Heart left ventricle (tissue), 13 donors: ENCODE data around the gene SUFU.

Source experiments
- POLR2A ChIP-seq, 2 donors: fragments of 450-650 bp; IDR thresholded peaks; one replicate each; pipeline ENCODE4 v1.6.1; 2017; ENCODE audit warnings: antibody characterized with exemption in 2 of 2, mild to moderate bottlenecking in 2 of 2, moderate library complexity in 2 of 2
- TF ChIP-seq, protein P1 (sequence below), 12 donors: fragments of 200-600 bp; sonication (generic) in 4 of 12; IDR thresholded peaks; one replicate each; pipeline versions ENCODE4 v1.5.0 to v1.8.0; 2018 to 2022; ENCODE audit warnings: antibody characterized with exemption in 12 of 12, mild to moderate bottlenecking in 5 of 12
- donor health status: ischemic (EF 13 %, LVEDD 7.1; RV severe dilation, severe dysfunction).
- donor health status: DM: no; HTN: yes; CAD: no.
- donor health status: DM: no; HTN: no; CAD: no.
- donor health status: ischemic (EF 25% LVEDD 6.9; RV normal size, moderate dysfunction).
- donor health status: ischemic (EF 25% LVEDD 5.7; RV mildly dilated, moderate dysfunction).
- donor health status: ischemic (EF 35%, LVEDD 5.7; RV mildly dilated, moderate dysfunction).
- donor health status: nonischemic (EF 11% LVEDD 7.7; RV severe dilation, severe dysfunction).
- donor health status: DM: yes; HTN: yes; CAD: no.
- donor health status: PGD.
- donor health status: ischemic (EF 29% LVEDD 5.4; RV normal size, mild dysfunction).
- donor health status: nonischemic (EF 23%, LVEDD 6.1; RV moderate dilation, normal function).

DNA sequence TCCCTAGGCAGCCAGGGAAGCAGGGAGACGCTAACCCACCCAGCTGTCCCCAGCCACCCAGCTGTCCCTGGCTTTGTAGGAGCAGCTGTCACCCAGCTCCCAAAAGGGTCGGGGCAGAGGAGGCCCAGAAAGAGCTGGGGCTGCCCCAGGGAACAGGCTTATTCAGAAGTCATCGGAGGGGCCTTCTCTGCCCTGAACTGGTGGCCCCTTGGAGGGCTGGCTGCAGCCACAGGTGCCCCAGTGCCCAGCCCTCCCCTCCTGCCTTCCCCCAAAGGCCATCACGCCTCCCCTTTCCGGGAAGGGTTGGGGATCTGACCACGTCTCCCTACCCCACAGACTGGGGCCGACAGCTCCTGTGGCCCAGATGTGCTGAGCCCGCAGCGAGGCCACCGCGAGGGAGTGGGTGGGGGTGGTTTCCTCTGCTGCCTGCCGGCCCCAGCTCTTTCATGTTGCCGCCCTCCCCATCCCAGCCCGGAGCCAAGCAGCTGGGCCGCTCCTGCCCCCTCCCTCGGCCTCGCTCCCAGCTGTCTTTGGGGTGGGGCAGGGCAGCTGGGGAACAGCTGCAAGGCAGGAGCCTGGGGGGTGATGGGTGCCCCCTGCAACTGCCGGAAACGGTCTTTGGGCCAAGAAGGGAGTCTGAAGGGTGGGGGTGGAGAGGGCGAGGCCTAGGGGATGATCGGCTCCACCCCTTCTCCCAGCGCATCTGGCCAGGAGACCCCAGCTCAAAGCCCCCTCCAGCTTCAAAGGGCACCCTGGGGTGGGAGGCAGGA, 157.3 kb downstream of the SUFU start:
- TF ChIP-seq, protein P1, sequence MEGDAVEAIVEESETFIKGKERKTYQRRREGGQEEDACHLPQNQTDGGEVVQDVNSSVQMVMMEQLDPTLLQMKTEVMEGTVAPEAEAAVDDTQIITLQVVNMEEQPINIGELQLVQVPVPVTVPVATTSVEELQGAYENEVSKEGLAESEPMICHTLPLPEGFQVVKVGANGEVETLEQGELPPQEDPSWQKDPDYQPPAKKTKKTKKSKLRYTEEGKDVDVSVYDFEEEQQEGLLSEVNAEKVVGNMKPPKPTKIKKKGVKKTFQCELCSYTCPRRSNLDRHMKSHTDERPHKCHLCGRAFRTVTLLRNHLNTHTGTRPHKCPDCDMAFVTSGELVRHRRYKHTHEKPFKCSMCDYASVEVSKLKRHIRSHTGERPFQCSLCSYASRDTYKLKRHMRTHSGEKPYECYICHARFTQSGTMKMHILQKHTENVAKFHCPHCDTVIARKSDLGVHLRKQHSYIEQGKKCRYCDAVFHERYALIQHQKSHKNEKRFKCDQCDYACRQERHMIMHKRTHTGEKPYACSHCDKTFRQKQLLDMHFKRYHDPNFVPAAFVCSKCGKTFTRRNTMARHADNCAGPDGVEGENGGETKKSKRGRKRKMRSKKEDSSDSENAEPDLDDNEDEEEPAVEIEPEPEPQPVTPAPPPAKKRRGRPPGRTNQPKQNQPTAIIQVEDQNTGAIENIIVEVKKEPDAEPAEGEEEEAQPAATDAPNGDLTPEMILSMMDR (IDR thresholded peaks at IDR 0.05) = no peak
- TF ChIP-seq POLR2A (IDR thresholded peaks at IDR 0.05) = no peak
